Gastroesophageal sphincter (tissue), 4 donors: ENCODE results near the gene RBKS. TPM values are rescaled to one million over a fixed set of nuclear protein-coding genes. Genes with fewer than 3 reads are reported as not detected.
"Not testable (repeated sequence)": the region's sequence is repeated elsewhere in the genome, so short reads cannot be mapped to it uniquely, and the experiment has no call there.

Source experiments
- ATAC-seq: fragments of 150-250 bp; one replicate; pipeline ENCODE4 v1.9.1; 2016; ENCODE audit warnings: mild to moderate bottlenecking, moderate library complexity
- H3K27ac ChIP-seq, 4 donors: fragments of 200-600 bp; sonication (generic) in 3 of 4; 1 replicate in 3 of 4; 2 replicates in 1 of 4; pipeline ENCODE4 v1.5.1; 2016 to 2019
- H3K27me3 ChIP-seq: fragments of 200-600 bp; sonication (generic); one replicate; pipeline ENCODE4 v1.5.1; 2019
- H3K36me3 ChIP-seq, 2 donors: fragments of 200-600 bp; sonication (generic); one replicate each; pipeline ENCODE4 v1.5.1; 2019; ENCODE audit warnings: control low read depth in 1 of 2
- H3K4me1 ChIP-seq, 3 donors: fragments of 200-600 bp; sonication (generic); 1 replicate in 2 of 3; 2 replicates in 1 of 3; pipeline ENCODE4 v1.5.1; 2016 to 2019; ENCODE audit warnings: control low read depth in 2 of 3
- H3K4me3 ChIP-seq, 2 donors: fragments of 200-600 bp; sonication (generic); one replicate each; pipeline ENCODE4 v1.5.1; 2019; ENCODE audit warnings: mild to moderate bottlenecking in 1 of 2, moderate library complexity in 1 of 2
- H3K9me3 ChIP-seq, 3 donors: fragments of 200-600 bp; sonication (generic); one replicate each; pipeline ENCODE4 v1.5.1; 2017 to 2019; ENCODE audit warnings: control low read depth in 2 of 3
- EP300 ChIP-seq: sonication (generic); formaldehyde crosslinking; IDR thresholded peaks from one replicate; pipeline ENCODE4 v1.6.1; 2017; ENCODE audit warnings: antibody characterized with exemption, mild to moderate bottlenecking
- POLR2A ChIP-seq, 2 donors: fragments of 450-650 bp; IDR thresholded peaks; one replicate each; pipeline ENCODE4 v1.6.1; 2017; ENCODE audit warnings: antibody characterized with exemption in 2 of 2, mild to moderate bottlenecking in 2 of 2, moderate library complexity in 1 of 2
- POLR2AphosphoS5 ChIP-seq: sonication (generic); formaldehyde crosslinking; IDR thresholded peaks from one replicate; pipeline ENCODE4 v1.6.1; 2017; ENCODE audit warnings: antibody characterized with exemption
- WGBS, 2 donors: methylation state at CpG; one replicate each; pipeline ENCODE4 v1.1.5; 2018; ENCODE audit warnings: low coverage in 1 of 2; 5-methylcytosine and 5-hydroxymethylcytosine counted together
- total RNA-seq, 4 donors: library from RNA; depleted of rRNA; stranded (reverse); fragments of >200 nt; gene quantifications; one replicate each; pipeline ENCODE4 v1.1.0, GENCODE V29; 2016
- TF ChIP-seq, protein P1 (sequence below), 4 experiments: fragments of 200-600 bp in 2 of 4; fragments of 450-650 bp in 2 of 4; sonication (generic) in 1 of 4; IDR thresholded peaks; one replicate each; pipeline ENCODE4 v1.5.1; 2017 to 2019; ENCODE audit warnings: antibody characterized with exemption in 4 of 4, mild to moderate bottlenecking in 2 of 4, moderate library complexity in 2 of 4

RBKS gene
- total RNA-seq, 4 donors from 2014 or later: 0.81 to 2.4 (median 1.6) TPM

DNA sequence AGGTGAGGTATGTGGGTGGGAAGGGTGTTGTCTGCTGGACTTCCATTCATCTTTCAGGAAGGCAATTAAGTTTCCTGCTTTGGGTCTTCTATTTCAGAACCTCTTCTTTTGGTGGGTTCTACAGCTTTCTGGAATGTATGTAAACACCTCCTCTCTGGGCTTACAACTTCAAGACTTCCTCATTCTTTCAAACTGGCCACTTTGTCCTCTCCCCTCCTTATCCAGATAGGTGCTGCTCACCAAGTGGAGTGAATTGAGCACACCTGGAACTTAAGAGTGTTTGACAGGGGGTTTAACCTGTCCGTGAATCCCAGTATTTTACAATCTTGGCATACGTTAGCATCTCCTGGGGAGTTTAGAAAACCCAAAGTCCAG is 123.9 kb downstream of the RBKS start:
- H3K4me3 ChIP-seq: peak overlapping the region in 1 of 2 donors; percentile 39
- H3K4me1 ChIP-seq: peaks cover 0 to 17% (median 4%) of the 10 kb centered on the region in 3 donors
- H3K9me3 ChIP-seq: no peaks in the 10 kb centered on the region
- ATAC-seq: no peak
- TF ChIP-seq EP300: no peak
- TF ChIP-seq, protein P1, sequence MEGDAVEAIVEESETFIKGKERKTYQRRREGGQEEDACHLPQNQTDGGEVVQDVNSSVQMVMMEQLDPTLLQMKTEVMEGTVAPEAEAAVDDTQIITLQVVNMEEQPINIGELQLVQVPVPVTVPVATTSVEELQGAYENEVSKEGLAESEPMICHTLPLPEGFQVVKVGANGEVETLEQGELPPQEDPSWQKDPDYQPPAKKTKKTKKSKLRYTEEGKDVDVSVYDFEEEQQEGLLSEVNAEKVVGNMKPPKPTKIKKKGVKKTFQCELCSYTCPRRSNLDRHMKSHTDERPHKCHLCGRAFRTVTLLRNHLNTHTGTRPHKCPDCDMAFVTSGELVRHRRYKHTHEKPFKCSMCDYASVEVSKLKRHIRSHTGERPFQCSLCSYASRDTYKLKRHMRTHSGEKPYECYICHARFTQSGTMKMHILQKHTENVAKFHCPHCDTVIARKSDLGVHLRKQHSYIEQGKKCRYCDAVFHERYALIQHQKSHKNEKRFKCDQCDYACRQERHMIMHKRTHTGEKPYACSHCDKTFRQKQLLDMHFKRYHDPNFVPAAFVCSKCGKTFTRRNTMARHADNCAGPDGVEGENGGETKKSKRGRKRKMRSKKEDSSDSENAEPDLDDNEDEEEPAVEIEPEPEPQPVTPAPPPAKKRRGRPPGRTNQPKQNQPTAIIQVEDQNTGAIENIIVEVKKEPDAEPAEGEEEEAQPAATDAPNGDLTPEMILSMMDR (IDR thresholded peaks at IDR 0.05): no peak
- TF ChIP-seq POLR2A (IDR thresholded peaks at IDR 0.05): no peak
- no peak for TF ChIP-seq POLR2AphosphoS5
- 88 to 91% methylated on average over 1 to 2 of the region's 2 CpGs for WGBS, 2 donors
- H3K27me3 ChIP-seq: no peaks in the 10 kb centered on the region
- no peak overlapping the region for H3K27ac ChIP-seq
- H3K36me3 ChIP-seq: no peaks in the 10 kb centered on the region

GRCh38 chr2:27765621-27766286 is 124.4 kb downstream of the RBKS start:
- Histone ChIP-seq H3K4me3 (peak overlapping the region in 1 of 2 donors; percentile 39), H3K9me3 (no peaks in the 10 kb centered on the region), H3K36me3 (no peaks in the 10 kb centered on the region), H3K27ac (no peak overlapping the region), H3K27me3 (no peaks in the 10 kb centered on the region), H3K4me1 (peaks cover 0 to 12% (median 4%) of the 10 kb centered on the region in 3 donors)
- no peak for TF ChIP-seq POLR2A (IDR thresholded peaks at IDR 0.05)
- no peak for TF ChIP-seq EP300
- TF ChIP-seq, protein P1 (IDR thresholded peaks at IDR 0.05): no peak
- no peak for TF ChIP-seq POLR2AphosphoS5
- WGBS, 2 donors: 6 to 24% methylated on average over 12 to 24 of the region's 29 CpGs
- ATAC-seq: no peak

DNA sequence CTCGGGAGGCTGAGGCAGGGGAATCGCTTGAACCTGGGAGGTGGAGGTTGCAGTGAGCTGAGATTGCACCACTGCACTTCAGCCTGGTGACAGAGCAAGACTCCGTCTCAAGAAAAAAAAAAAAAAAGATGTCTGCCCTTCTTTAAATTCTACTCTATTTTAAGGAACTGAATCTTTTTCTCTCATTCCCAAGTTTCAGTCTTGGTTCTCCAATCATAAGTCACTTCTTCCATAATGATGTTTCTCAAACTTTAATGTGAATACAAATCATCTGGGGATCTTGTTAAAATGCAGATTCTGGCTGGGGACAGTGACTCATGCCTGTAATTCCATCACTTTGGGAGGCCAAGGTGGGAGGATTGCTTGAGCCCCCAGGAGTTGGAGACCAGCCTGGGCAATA is 125.7 kb downstream of the RBKS start:
- peaks cover 0 to 11% (median 4%) of the 10 kb centered on the region in 3 donors for H3K4me1 ChIP-seq
- not testable (repeated sequence) for ATAC-seq, H3K27me3 ChIP-seq, H3K27ac ChIP-seq, H3K9me3 ChIP-seq, H3K4me3 ChIP-seq, H3K36me3 ChIP-seq
- 85 to 92% methylated on average over 3 of the region's 3 CpGs for WGBS, 2 donors

- Histone ChIP-seq H3K27ac (no peak overlapping the region), H3K9me3 (no peaks in the 10 kb centered on the region), H3K4me1 (peaks cover 0 to 11% (median 4%) of the 10 kb centered on the region in 3 donors), H3K27me3 (no peaks in the 10 kb centered on the region), H3K36me3 (no peaks in the 10 kb centered on the region), H3K4me3 (no peak overlapping the region)
- WGBS, 2 donors: 91 to 100% methylated on average over 1 to 7 of the region's 7 CpGs
- no peak for ATAC-seq
- no peak for TF ChIP-seq POLR2A (IDR thresholded peaks at IDR 0.05)
- TF ChIP-seq POLR2AphosphoS5: no peak
- TF ChIP-seq, protein P1 (IDR thresholded peaks at IDR 0.05): no peak
- TF ChIP-seq EP300: no peak
Measured at GRCh38 chr2:27763907-27764267, 126.3 kb downstream of the RBKS start.

DNA sequence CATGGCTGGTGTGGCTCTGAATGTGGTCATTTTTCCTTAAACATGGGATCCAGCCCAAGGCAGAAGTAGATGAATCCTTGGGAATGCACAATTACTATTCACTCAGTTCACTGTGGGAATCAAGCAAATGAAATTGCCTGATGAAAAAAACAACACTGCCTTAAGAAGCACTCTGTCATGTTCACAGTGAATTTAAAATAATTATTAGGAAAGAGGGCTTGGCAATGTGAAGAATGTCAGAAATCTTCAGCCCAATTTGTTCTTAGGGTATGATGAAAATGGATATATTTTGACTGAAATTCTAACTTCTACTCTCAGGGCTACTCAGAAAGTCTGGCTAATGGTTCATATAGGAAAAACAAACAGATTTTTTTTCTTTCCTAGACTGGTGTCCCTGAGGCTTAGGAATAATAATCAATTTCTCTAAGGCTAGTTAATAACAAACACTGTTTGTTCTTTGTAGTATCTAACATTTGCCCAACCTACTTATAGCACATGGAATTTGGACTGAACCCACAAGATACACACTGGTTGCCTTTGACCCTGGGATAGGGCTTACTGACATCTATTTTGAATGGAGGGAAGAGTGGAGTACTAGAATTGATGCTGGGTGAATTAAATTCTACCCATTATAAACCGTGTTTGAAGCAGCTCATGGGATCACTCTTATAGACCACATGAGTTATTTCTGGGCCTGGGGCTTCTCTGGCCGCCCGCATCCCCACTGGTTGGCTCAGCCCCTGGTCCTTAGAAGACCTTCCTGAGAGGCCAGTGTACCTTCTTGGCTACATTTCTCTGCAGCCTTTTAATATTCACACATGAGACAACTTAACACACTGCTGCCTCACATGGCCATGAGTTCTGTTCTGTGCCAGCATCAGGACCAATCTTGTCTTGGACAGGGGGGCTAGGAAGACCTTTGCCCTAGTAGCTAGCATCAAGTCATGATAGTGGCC is 127.0 kb downstream of the RBKS start:
- Histone ChIP-seq H3K9me3 (no peaks in the 10 kb centered on the region), H3K4me1 (peaks cover 0 to 11% (median 4%) of the 10 kb centered on the region in 3 donors), H3K4me3 (no peak overlapping the region), H3K27ac (peak overlapping the region in 1 of 4 donors; percentile 16), H3K36me3 (no peaks in the 10 kb centered on the region), H3K27me3 (no peaks in the 10 kb centered on the region)
- TF ChIP-seq EP300 (no peak), POLR2AphosphoS5 (no peak), POLR2A (IDR thresholded peaks at IDR 0.05) (no peak)
- TF ChIP-seq, protein P1 (IDR thresholded peaks at IDR 0.05): no peak
- 56 to 95% methylated on average over 1 to 3 of the region's 3 CpGs for WGBS, 2 donors
- no peak for ATAC-seq
